Measurements from ENCODE around the gene MAP3K4. TPM values are rescaled to one million over a fixed set of nuclear protein-coding genes. Genes with fewer than 3 reads are reported as not detected.

Gene MAP3K4, protein sequence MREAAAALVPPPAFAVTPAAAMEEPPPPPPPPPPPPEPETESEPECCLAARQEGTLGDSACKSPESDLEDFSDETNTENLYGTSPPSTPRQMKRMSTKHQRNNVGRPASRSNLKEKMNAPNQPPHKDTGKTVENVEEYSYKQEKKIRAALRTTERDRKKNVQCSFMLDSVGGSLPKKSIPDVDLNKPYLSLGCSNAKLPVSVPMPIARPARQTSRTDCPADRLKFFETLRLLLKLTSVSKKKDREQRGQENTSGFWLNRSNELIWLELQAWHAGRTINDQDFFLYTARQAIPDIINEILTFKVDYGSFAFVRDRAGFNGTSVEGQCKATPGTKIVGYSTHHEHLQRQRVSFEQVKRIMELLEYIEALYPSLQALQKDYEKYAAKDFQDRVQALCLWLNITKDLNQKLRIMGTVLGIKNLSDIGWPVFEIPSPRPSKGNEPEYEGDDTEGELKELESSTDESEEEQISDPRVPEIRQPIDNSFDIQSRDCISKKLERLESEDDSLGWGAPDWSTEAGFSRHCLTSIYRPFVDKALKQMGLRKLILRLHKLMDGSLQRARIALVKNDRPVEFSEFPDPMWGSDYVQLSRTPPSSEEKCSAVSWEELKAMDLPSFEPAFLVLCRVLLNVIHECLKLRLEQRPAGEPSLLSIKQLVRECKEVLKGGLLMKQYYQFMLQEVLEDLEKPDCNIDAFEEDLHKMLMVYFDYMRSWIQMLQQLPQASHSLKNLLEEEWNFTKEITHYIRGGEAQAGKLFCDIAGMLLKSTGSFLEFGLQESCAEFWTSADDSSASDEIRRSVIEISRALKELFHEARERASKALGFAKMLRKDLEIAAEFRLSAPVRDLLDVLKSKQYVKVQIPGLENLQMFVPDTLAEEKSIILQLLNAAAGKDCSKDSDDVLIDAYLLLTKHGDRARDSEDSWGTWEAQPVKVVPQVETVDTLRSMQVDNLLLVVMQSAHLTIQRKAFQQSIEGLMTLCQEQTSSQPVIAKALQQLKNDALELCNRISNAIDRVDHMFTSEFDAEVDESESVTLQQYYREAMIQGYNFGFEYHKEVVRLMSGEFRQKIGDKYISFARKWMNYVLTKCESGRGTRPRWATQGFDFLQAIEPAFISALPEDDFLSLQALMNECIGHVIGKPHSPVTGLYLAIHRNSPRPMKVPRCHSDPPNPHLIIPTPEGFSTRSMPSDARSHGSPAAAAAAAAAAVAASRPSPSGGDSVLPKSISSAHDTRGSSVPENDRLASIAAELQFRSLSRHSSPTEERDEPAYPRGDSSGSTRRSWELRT (N-terminal part only)
- 47.2 TPM for total RNA-seq
- long read RNA-seq, full-length matches to known transcripts: 2 of 27 reads
- long read RNA-seq, partial matches to known transcripts: 21 of 27 reads
- long read RNA-seq, other reads (novel, unspliced or antisense): 4 of 27 reads

- DNase-seq (peak; percentile 86), ATAC-seq (peak; percentile 96)
- Histone ChIP-seq H3K36me3 (no peaks in the 10 kb centered on the region), H3K27me3 (ENCODE audit: low read depth) (no peaks in the 10 kb centered on the region), H3K4me3 (peak within 1 kb of the TSS; percentile 95), H3K4me1 (peaks cover 33% of the 10 kb centered on the region), H3K9me3 (no peaks in the 10 kb centered on the region), H3K27ac (peak within 1 kb of the TSS; percentile 93)
- TF ChIP-seq, protein P1, sequence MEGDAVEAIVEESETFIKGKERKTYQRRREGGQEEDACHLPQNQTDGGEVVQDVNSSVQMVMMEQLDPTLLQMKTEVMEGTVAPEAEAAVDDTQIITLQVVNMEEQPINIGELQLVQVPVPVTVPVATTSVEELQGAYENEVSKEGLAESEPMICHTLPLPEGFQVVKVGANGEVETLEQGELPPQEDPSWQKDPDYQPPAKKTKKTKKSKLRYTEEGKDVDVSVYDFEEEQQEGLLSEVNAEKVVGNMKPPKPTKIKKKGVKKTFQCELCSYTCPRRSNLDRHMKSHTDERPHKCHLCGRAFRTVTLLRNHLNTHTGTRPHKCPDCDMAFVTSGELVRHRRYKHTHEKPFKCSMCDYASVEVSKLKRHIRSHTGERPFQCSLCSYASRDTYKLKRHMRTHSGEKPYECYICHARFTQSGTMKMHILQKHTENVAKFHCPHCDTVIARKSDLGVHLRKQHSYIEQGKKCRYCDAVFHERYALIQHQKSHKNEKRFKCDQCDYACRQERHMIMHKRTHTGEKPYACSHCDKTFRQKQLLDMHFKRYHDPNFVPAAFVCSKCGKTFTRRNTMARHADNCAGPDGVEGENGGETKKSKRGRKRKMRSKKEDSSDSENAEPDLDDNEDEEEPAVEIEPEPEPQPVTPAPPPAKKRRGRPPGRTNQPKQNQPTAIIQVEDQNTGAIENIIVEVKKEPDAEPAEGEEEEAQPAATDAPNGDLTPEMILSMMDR (IDR thresholded peaks at IDR 0.05): no peak
- intact Hi-C loops (cut with DNase I): no loop called here
These were observed at the start of gene MAP3K4 for GRCh38 chr6:160991406-160992060. TSS of gene MAP3K4 (plus strand) at chr6:160991769. CDS start at chr6:160991932, 163 bp downstream.

- DNase-seq: no peak
- H3K27me3 ChIP-seq (ENCODE audit: low read depth): no peaks in the 10 kb centered on the region
- no peak overlapping the region for H3K4me3 ChIP-seq
- no peak for ATAC-seq
- TF ChIP-seq, protein P1 (IDR thresholded peaks at IDR 0.05): no peak
- H3K36me3 ChIP-seq: no peaks in the 10 kb centered on the region
- intact Hi-C loops (cut with DNase I): no loop called here
- H3K9me3 ChIP-seq: no peaks in the 10 kb centered on the region
- no peaks in the 10 kb centered on the region for H3K4me1 ChIP-seq
- no peak overlapping the region for H3K27ac ChIP-seq
These were observed 47.6 kb upstream of the MAP3K4 start for GRCh38 chr6:160943997-160944396.

DNA sequence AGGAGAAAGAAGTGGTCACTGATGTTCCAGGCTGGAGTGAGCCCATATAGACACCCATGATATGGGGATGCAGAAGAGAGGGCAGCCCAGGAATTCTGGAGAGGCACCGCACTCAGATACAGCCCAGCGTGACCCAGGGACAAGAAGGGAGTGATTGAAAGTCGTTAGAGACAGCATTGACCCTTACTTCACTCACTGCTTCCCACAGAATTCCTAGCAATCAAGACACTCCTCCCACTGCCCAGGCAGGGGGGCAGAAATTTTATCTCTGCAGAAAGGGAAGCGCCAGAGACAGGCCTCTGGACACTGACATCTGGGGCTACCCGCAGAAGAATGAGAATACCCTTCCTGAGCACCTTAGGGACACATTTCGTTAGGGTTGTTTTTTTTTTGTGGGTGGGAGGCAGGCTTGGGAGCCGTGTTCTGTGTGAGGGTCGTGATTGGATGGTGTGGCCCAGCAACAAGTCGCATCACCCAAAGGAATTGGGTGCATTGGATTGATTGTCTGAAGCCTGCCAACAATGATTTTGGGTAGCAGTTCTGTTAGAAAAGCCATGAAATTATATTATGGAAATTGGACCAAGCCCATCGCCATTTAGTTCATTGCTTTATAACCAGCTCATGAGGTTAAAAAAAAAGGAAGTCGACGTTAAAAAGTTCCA, 45.9 kb upstream of the MAP3K4 start:
- H3K27me3 ChIP-seq (ENCODE audit: low read depth): no peaks in the 10 kb centered on the region
- H3K4me1 ChIP-seq: no peaks in the 10 kb centered on the region
- DNase-seq: no peak
- intact Hi-C loops (cut with DNase I): no loop called here
- ATAC-seq: no peak
- H3K27ac ChIP-seq: no peak overlapping the region
- no peaks in the 10 kb centered on the region for H3K9me3 ChIP-seq
- no peak overlapping the region for H3K4me3 ChIP-seq
- no peaks in the 10 kb centered on the region for H3K36me3 ChIP-seq
- TF ChIP-seq, protein P1 (IDR thresholded peaks at IDR 0.05): no peak

DNA sequence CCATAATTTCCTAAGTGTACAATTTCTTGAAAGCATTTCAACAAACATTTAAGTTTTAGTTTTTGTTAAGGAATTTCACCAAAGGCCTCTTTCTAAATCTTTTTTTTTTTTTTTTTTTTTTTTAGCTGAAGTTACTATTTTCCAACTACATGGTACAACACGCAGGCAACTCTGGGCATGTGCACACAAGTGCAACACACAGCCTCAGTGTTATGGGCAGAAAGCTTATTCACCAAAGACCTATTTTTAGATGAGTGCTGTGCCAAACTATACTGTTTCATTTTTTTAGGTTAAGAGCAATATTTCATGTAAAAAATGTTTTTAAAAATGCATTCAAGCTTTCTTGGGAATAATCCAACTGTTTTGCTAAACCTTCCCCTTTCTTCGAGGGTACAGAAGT, 42.0 kb upstream of the MAP3K4 start:
- Histone ChIP-seq H3K4me3 (no peak overlapping the region), H3K9me3 (no peaks in the 10 kb centered on the region), H3K4me1 (no peaks in the 10 kb centered on the region), H3K27me3 (ENCODE audit: low read depth) (no peaks in the 10 kb centered on the region), H3K27ac (no peak overlapping the region), H3K36me3 (no peaks in the 10 kb centered on the region)
- no peak for DNase-seq
- TF ChIP-seq, protein P1 (IDR thresholded peaks at IDR 0.05): no peak
- ATAC-seq: no peak
- intact Hi-C loops (cut with DNase I): no loop called here

Measured in lower lobe of right lung (tissue), 2 donors.